IMR-90 (cell line): Measurements from ENCODE around the gene ZFR2. TPM values are rescaled to one million over a fixed set of nuclear protein-coding genes. Genes with fewer than 3 reads are reported as not detected.

ENCODE experiments used
- ATAC-seq: fragments of 200-7000 bp; cut with Tn5 transposase; 2 replicates; pipeline ENCODE4 v1.9.1; 2020; ENCODE audit warnings: low read depth, mild to moderate bottlenecking, moderate library complexity
- BruUV-seq: library from RNA; stranded (reverse); fragments of 400-500 nt; replicated peaks from 2 replicates; lab custom pipeline; 2021; lab: Mats Ljungman, UMichigan
- CTCF ChIA-PET: fragments of 300-600 bp; formaldehyde crosslinking; extraction: SDS; loops from one replicate; lab custom pipeline; 2021; ENCODE audit warnings: antibody characterized with exemption; lab: Yijun Ruan, JAX
- POLR2A ChIA-PET: fragments of 300-600 bp; sonication (Branson Sonifier 250); formaldehyde crosslinking; loops from one replicate; lab custom pipeline; 2022; ENCODE audit warnings: antibody characterized with exemption; ENCODE audit not compliant: unreplicated experiment; lab: Charles Lee
- DNase-seq: peaks from one replicate; pipeline ENCODE4 v3.0.0; 2013
- H2AFZ ChIP-seq: replicated peaks from 2 replicates; pipeline ENCODE3; 2013; ENCODE audit warnings: low read length, mild to moderate bottlenecking; ENCODE audit not compliant: poor library complexity
- H2AK5ac ChIP-seq: 2 replicates; pipeline ENCODE4 v1.6.1; 2013; ENCODE audit warnings: low read depth, low read length, inconsistent platforms
- H2AK9ac ChIP-seq: replicated peaks from 2 replicates; pipeline ENCODE3; 2013; ENCODE audit warnings: mild to moderate bottlenecking, low read depth, low read length, moderate library complexity; ENCODE audit not compliant: poor library complexity
- H2BK120ac ChIP-seq: 2 replicates; pipeline ENCODE4 v1.6.1; 2013; ENCODE audit warnings: low read depth, low read length, inconsistent platforms
- H2BK15ac ChIP-seq: 3 replicates; pipeline ENCODE4 v1.6.1; 2013; ENCODE audit warnings: low read depth, low read length, inconsistent platforms
- H2BK20ac ChIP-seq: 2 replicates; pipeline ENCODE4 v1.6.1; 2013; ENCODE audit warnings: low read depth, mild to moderate bottlenecking, inconsistent platforms, low read length, moderate library complexity
- H2BK5ac ChIP-seq: 2 replicates; pipeline ENCODE4 v1.6.1; 2013; ENCODE audit warnings: mild to moderate bottlenecking, low read depth, low read length, inconsistent platforms; ENCODE audit not compliant: poor library complexity, severe bottlenecking
- H3K14ac ChIP-seq: replicated peaks from 2 replicates; pipeline ENCODE4 v1.6.1; 2013; ENCODE audit warnings: low read depth, low read length, inconsistent platforms
- H3K18ac ChIP-seq: 2 replicates; pipeline ENCODE4 v1.6.1; 2013; ENCODE audit warnings: low read depth, low read length, control low read depth
- H3K23ac ChIP-seq: 2 replicates; pipeline ENCODE4 v1.6.1; 2013; ENCODE audit warnings: low read depth, low read length, inconsistent platforms
- H3K27ac ChIP-seq: 2 replicates; pipeline ENCODE4 v1.5.1; 2013; ENCODE audit warnings: mild to moderate bottlenecking, control low read depth, low read length; ENCODE audit not compliant: insufficient read depth
- H3K27me3 ChIP-seq: 2 replicates; pipeline ENCODE4 v1.6.1; 2013; ENCODE audit warnings: low read length; ENCODE audit not compliant: control insufficient read depth, insufficient read depth
- H3K36me3 ChIP-seq: 2 replicates; pipeline ENCODE4 v1.6.1; 2013; ENCODE audit warnings: low read length, mixed read lengths; ENCODE audit not compliant: control insufficient read depth, insufficient read depth
- H3K4ac ChIP-seq: 2 replicates; pipeline ENCODE4 v1.6.1; 2013; ENCODE audit warnings: low read depth, low read length, inconsistent platforms
- H3K4me1 ChIP-seq: 2 replicates; pipeline ENCODE4 v1.6.1; 2013; ENCODE audit warnings: low read length, mixed read lengths; ENCODE audit not compliant: control insufficient read depth, insufficient read depth
- H3K4me2 ChIP-seq: 2 replicates; pipeline ENCODE4 v1.6.1; 2013; ENCODE audit warnings: low read depth, mild to moderate bottlenecking, control low read depth, low read length, moderate library complexity
- H3K4me3 ChIP-seq: 2 replicates; pipeline ENCODE4 v1.5.1; 2013; ENCODE audit warnings: low read depth, mild to moderate bottlenecking, control low read depth, low read length, moderate library complexity; ENCODE audit not compliant: insufficient read depth
- H3K56ac ChIP-seq: 2 replicates; pipeline ENCODE4 v1.6.1; 2013; ENCODE audit warnings: low read length, inconsistent platforms; ENCODE audit not compliant: insufficient read depth; ENCODE audit errors: extremely low read depth
- H3K79me1 ChIP-seq, 2 experiments: 2 replicates each; pipeline ENCODE4 v1.6.1; 2013; ENCODE audit warnings: low read length in 2 of 2, inconsistent platforms in 1 of 2, low read depth in 1 of 2
- H3K9ac ChIP-seq: 2 replicates; pipeline ENCODE4 v1.6.1; 2013; ENCODE audit warnings: low read depth, low read length, control low read depth
- H3K9me1 ChIP-seq: 2 replicates; pipeline ENCODE4 v1.6.1; 2013; ENCODE audit warnings: low read length, inconsistent platforms; ENCODE audit not compliant: insufficient read depth
- H3K9me3 ChIP-seq: 2 replicates; pipeline ENCODE4 v1.6.1; 2013; ENCODE audit warnings: low read length; ENCODE audit not compliant: control insufficient read depth, insufficient read depth
- H4K20me1 ChIP-seq: 2 replicates; pipeline ENCODE4 v1.6.1; 2013; ENCODE audit warnings: low read length, inconsistent platforms; ENCODE audit not compliant: insufficient read depth
- H4K5ac ChIP-seq: 2 replicates; pipeline ENCODE4 v1.6.1; 2013; ENCODE audit warnings: mild to moderate bottlenecking, low read depth, low read length, control low read depth
- H4K8ac ChIP-seq, 2 experiments: 2 replicates each; pipeline ENCODE4 v1.6.1; 2013; ENCODE audit warnings: low read depth in 2 of 2, low read length in 2 of 2, control low read depth in 1 of 2, inconsistent platforms in 1 of 2
- H4K91ac ChIP-seq: 2 replicates; pipeline ENCODE4 v1.6.1; 2013; ENCODE audit warnings: low read depth, low read length, inconsistent platforms; ENCODE audit not compliant: insufficient read depth
- CEBPB ChIP-seq: IDR thresholded peaks from 2 replicates; pipeline ENCODE4 v1.6.1; 2012; ENCODE audit warnings: low read depth, low read length, improper control_type of control experiment
- MAFK ChIP-seq: IDR thresholded peaks from 2 replicates; pipeline ENCODE4 v1.6.1; 2012; ENCODE audit warnings: low read depth, low read length, improper control_type of control experiment
- RAD21 ChIP-seq: IDR thresholded peaks from 2 replicates; pipeline ENCODE4 v1.6.1; 2012; ENCODE audit warnings: low read length, improper control_type of control experiment
- RCOR1 ChIP-seq: IDR thresholded peaks from 2 replicates; pipeline ENCODE4 v1.6.1; 2012; ENCODE audit warnings: mild to moderate bottlenecking, low read length, improper control_type of control experiment; ENCODE audit not compliant: insufficient replicate concordance
- WGBS, 2 experiments: methylation state at CpG; one replicate each; pipeline versions ENCODE4 v1.1.5 to v1.1.7; 2013; ENCODE audit warnings: missing lambda C conversion rate in 2 of 2; ENCODE audit not compliant: insufficient read length in 1 of 2; ENCODE audit errors: extremely low coverage in 2 of 2; 5-methylcytosine and 5-hydroxymethylcytosine counted together
- dilution Hi-C: fragments of 300-500 bp; cut with HindIII; formaldehyde crosslinking; loops from one replicate; pipeline ENCODE4 v1.14.3; 2018; ENCODE audit warnings: low sequenced_read_pairs; ENCODE audit not compliant: unreplicated experiment
- in situ Hi-C: fragments of 300-500 bp; cut with MboI; formaldehyde crosslinking; loops from 3 replicates; pipeline ENCODE4 v1.14.3; 2019; ENCODE audit warnings: low sequenced_read_pairs, inconsistent platforms, mixed read lengths
- intact Hi-C: fragments of 100-400 bp; cut with micrococcal nuclease; formaldehyde crosslinking; loops from 2 replicates; pipeline ENCODE4 v1.10.0; 2022
- polyA plus RNA-seq, 3 experiments: library from polyadenylated mRNA; depleted of rRNA; stranded (reverse); fragments of >200 nt; gene quantifications; 2 replicates each; pipeline ENCODE4 v1.2.3, GENCODE V29; 2012; ENCODE audit warnings: low replicate concordance in 1 of 3
- total RNA-seq: library from RNA; depleted of rRNA; stranded (reverse); fragments of >200 nt; gene quantifications from 2 replicates; pipeline ENCODE4 v1.2.3, GENCODE V29; 2012
- TF ChIP-seq, protein P1 (sequence below): conservative IDR thresholded peaks from 2 replicates; pipeline ENCODE4 v1.5.1; 2012; ENCODE audit warnings: mild to moderate bottlenecking, low read depth, low read length, improper control_type of control experiment

Gene ZFR2
- total and polyA plus RNA-seq, 2 of the 4 experiments (the other 2 are of a cell fraction): 0.19 TPM; not detected in 1

GRCh38 chr19:3819989-3820388, 48.8 kb downstream of the ZFR2 start:
- Histone ChIP-seq H2BK15ac (no peak overlapping the region), H4K8ac (no peak overlapping the region), H3K36me3 (no peaks in the 10 kb centered on the region), H3K4me2 (no peak overlapping the region), H4K5ac (no peak overlapping the region), H4K20me1 (no peaks in the 10 kb centered on the region), H2AFZ (no peak overlapping the region), H4K91ac (no peak overlapping the region), H3K18ac (no peak overlapping the region), H3K4ac (no peak overlapping the region), H2BK5ac (no peak overlapping the region), H3K23ac (no peak overlapping the region), H3K79me1 (no peaks in the 10 kb centered on the region), H3K9ac (no peak overlapping the region), H3K14ac (no peak overlapping the region), H3K27ac (no peak overlapping the region), H2BK20ac (no peak overlapping the region), H3K27me3 (peaks cover 6% of the 10 kb centered on the region; the same call in 1 of the 2 replicates), H3K4me1 (no peaks in the 10 kb centered on the region), H2BK120ac (no peak overlapping the region), H3K56ac (no peak overlapping the region), H3K9me1 (0 out of 2 replicates have a peak, but pooled peaks cover 2% of the 10 kb centered on the region), H3K9me3 (no peaks in the 10 kb centered on the region), H2AK5ac (no peak overlapping the region), H3K4me3 (no peak overlapping the region), H2AK9ac (no peak overlapping the region)
- in situ Hi-C loops: no loop called here
- intact Hi-C loops: loop anchor here (5.0 kb wide), 1 partner anchor 153 kb away; no protein-coding TSS in a partner anchor
- ChIA-PET POLR2A (no interaction called here), CTCF (no interaction called here)
- TF ChIP-seq, protein P1, sequence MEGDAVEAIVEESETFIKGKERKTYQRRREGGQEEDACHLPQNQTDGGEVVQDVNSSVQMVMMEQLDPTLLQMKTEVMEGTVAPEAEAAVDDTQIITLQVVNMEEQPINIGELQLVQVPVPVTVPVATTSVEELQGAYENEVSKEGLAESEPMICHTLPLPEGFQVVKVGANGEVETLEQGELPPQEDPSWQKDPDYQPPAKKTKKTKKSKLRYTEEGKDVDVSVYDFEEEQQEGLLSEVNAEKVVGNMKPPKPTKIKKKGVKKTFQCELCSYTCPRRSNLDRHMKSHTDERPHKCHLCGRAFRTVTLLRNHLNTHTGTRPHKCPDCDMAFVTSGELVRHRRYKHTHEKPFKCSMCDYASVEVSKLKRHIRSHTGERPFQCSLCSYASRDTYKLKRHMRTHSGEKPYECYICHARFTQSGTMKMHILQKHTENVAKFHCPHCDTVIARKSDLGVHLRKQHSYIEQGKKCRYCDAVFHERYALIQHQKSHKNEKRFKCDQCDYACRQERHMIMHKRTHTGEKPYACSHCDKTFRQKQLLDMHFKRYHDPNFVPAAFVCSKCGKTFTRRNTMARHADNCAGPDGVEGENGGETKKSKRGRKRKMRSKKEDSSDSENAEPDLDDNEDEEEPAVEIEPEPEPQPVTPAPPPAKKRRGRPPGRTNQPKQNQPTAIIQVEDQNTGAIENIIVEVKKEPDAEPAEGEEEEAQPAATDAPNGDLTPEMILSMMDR: no peak
- TF ChIP-seq RAD21 (no peak), CEBPB (no peak), MAFK (no peak), RCOR1 (no peak)
- WGBS, 2 experiments: 77% methylated on average over 6 of the region's 19 CpGs; no CpG with 5 or more reads in 1 of the 2 experiments
- no peak for ATAC-seq
- no TSS peak for BruUV-seq
- no peak for DNase-seq
- dilution Hi-C loops: no loop called here
